Esophagus squamous epithelium (tissue), 4 donors: ENCODE measurements around the gene ZNF639.

Experiments used
- CTCF ChIP-seq, 6 experiments: fragments of 450-650 bp in 4 of 6; fragments of 200-600 bp in 2 of 6; sonication (generic) in 2 of 6; IDR thresholded peaks; one replicate each; pipeline ENCODE4 v1.5.1; 2016 to 2019; ENCODE audit warnings: antibody characterized with exemption in 6 of 6, mild to moderate bottlenecking in 4 of 6, moderate library complexity in 4 of 6
- POLR2A ChIP-seq, 4 donors: fragments of 450-650 bp; IDR thresholded peaks; one replicate each; pipeline ENCODE4 v1.6.1; 2017; ENCODE audit warnings: antibody characterized with exemption in 4 of 4, mild to moderate bottlenecking in 4 of 4, moderate library complexity in 3 of 4

- TF ChIP-seq CTCF (IDR thresholded peaks at IDR 0.05) (no peak), POLR2A (IDR thresholded peaks at IDR 0.05) (no peak)
These were observed 22.7 kb upstream of the ZNF639 start for GRCh38 chr3:179299999-179300613.
